HG03469 (cell line): ENCODE results near the gene MOSPD2.

Experiments
- ATAC-seq: cut with Tn5 transposase; IDR thresholded peaks from one replicate; pipeline ENCODE4 v1.9.1; 2021; ENCODE audit warnings: mild to moderate bottlenecking, moderate library complexity, moderate number of reproducible peaks; ENCODE audit not compliant: unreplicated experiment

MOSPD2 gene

GRCh38 chrX:14913241-14913640, 40.0 kb downstream of the MOSPD2 start:
- no peak for ATAC-seq

- no peak for ATAC-seq
Measured at GRCh38 chrX:14915596-14915995, 42.4 kb downstream of the MOSPD2 start.

- no peak for ATAC-seq
Measured at GRCh38 chrX:14916017-14916674, 42.9 kb downstream of the MOSPD2 start.

GRCh38 chrX:14919407-14919806, 46.2 kb downstream of the MOSPD2 start:
- ATAC-seq = no peak

- no peak for ATAC-seq
Measured at GRCh38 chrX:14920196-14920595, 47.0 kb downstream of the MOSPD2 start.

- no peak for ATAC-seq
Measured at GRCh38 chrX:14922437-14922836, 49.2 kb downstream of the MOSPD2 start.

GRCh38 chrX:14923761-14924160, 50.5 kb downstream of the MOSPD2 start:
- ATAC-seq = no peak

GRCh38 chrX:14926471-14926870, 53.2 kb downstream of the MOSPD2 start:
- ATAC-seq = no peak

GRCh38 chrX:14927401-14927800, 54.2 kb downstream of the MOSPD2 start:
- ATAC-seq = no peak

GRCh38 chrX:14930663-14931062, 57.4 kb downstream of the MOSPD2 start:
- ATAC-seq = no peak

- no peak for ATAC-seq
Measured at GRCh38 chrX:14932136-14932535, 58.9 kb downstream of the MOSPD2 start.

- ATAC-seq = no peak
Measured at GRCh38 chrX:14934423-14934822, 61.2 kb downstream of the MOSPD2 start.

- ATAC-seq = no peak
Measured at GRCh38 chrX:14936561-14936960, 63.3 kb downstream of the MOSPD2 start.

- ATAC-seq = no peak
Measured at GRCh38 chrX:14939644-14940043, 66.4 kb downstream of the MOSPD2 start.

GRCh38 chrX:14941301-14941700, 68.1 kb downstream of the MOSPD2 start:
- ATAC-seq = no peak

GRCh38 chrX:14942341-14942740, 69.1 kb downstream of the MOSPD2 start:
- no peak for ATAC-seq

- ATAC-seq = no peak
Measured at GRCh38 chrX:14943962-14944361, 70.7 kb downstream of the MOSPD2 start.

GRCh38 chrX:14946606-14947155, 73.5 kb downstream of the MOSPD2 start:
- ATAC-seq = no peak

GRCh38 chrX:14948691-14949090, 75.5 kb downstream of the MOSPD2 start:
- no peak for ATAC-seq

GRCh38 chrX:14956813-14957582, 83.8 kb downstream of the MOSPD2 start:
- ATAC-seq = no peak

GRCh38 chrX:14963447-14964236, 90.4 kb downstream of the MOSPD2 start:
- ATAC-seq = no peak
